Activated T-helper 17 cell treated with anti-CD3 and anti-CD28 coated beads, Interleukin-2, amount 50 U/mL, for 72 hours (primary cell): ENCODE results near the gene ABCC12. TPM values are rescaled to one million over a fixed set of nuclear protein-coding genes. Genes with fewer than 3 reads are reported as not detected.

Experiments
- ATAC-seq: fragments of 150-1000 bp; cut with Tn5 transposase; replicated peaks from 2 replicates; pipeline ENCODE4 v1.10.0; 2021; ENCODE audit warnings: mild to moderate bottlenecking, moderate library complexity
- H3K27ac Mint-ChIP-seq: one replicate; pipeline ENCODE4 v1.8.0; 2022; ENCODE audit warnings: mixed read lengths
- H3K27me3 Mint-ChIP-seq: one replicate; pipeline ENCODE4 v1.8.0; 2022; ENCODE audit warnings: mixed read lengths
- H3K36me3 Mint-ChIP-seq: one replicate; pipeline ENCODE4 v1.8.0; 2022; ENCODE audit warnings: low read depth, mild to moderate bottlenecking, mixed read lengths
- H3K4me1 Mint-ChIP-seq: one replicate; pipeline ENCODE4 v1.8.0; 2022; ENCODE audit warnings: mixed read lengths
- H3K4me3 Mint-ChIP-seq: one replicate; pipeline ENCODE4 v1.8.0; 2022; ENCODE audit warnings: mild to moderate bottlenecking, mixed read lengths
- H3K9me3 Mint-ChIP-seq: one replicate; pipeline ENCODE4 v1.8.0; 2022; ENCODE audit warnings: mixed read lengths
- total RNA-seq, 2 donors: library from RNA; stranded (reverse); gene quantifications; one replicate each; pipeline ENCODE4 v1.2.3, GENCODE V29; 2022

ABCC12 gene
- total RNA-seq, 2 donors from 2014 or later: not detected

GRCh38 chr16:48112600-48112999 is 43.2 kb downstream of the ABCC12 start:
- no peak for ATAC-seq
- Mint-ChIP-seq H3K4me1 (no peaks in the 10 kb centered on the region), H3K4me3 (no peak overlapping the region), H3K9me3 (no peaks in the 10 kb centered on the region), H3K27ac (no peak overlapping the region), H3K36me3 (no peaks in the 10 kb centered on the region), H3K27me3 (peaks cover 16% of the 10 kb centered on the region)

DNA sequence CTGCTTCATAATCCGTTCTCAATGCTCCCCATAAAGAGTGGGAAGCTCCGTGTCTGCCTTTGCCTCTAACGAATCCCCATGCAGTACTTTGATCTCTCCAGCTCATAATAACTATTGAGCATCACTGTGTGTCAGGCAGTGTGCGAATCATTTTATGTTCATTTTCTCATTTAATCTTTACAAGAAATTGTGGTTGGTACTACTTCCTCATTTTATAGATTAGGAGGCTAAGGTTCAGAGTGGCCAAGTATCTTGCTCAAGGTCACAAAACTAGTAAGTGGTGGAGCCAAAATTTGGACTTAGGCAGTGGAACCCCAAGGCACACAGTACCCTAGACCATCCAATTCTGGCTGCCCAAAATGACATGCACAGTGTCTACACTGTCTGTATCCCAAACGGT is 44.8 kb downstream of the ABCC12 start:
- ATAC-seq: no peak
- Mint-ChIP-seq H3K27me3 (peaks cover 16% of the 10 kb centered on the region), H3K4me3 (no peak overlapping the region)

DNA sequence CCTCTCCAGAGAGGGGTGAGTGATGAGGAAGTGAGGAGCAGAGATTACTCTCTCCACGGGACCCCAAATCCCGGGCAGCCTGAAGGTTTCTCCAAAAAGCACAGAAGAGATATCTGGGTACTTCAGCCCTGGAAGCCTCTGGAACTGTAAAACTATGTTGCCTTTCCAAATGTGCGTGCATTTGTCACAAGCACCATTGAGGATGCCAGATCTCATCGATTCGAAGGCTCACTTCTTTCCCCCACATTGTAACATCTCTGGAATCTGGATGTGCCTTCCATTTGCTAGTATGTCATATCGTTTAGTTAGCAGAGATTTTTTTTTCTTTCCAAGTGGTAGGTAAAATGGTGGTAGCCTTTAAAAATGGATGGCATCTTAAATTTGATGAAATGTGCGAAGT is 45.8 kb downstream of the ABCC12 start:
- ATAC-seq: no peak
- no peaks in the 10 kb centered on the region for H3K9me3 Mint-ChIP-seq
- H3K4me1 Mint-ChIP-seq: no peaks in the 10 kb centered on the region
- no peak overlapping the region for H3K4me3 Mint-ChIP-seq
- H3K27me3 Mint-ChIP-seq: peaks cover 15% of the 10 kb centered on the region
- no peaks in the 10 kb centered on the region for H3K36me3 Mint-ChIP-seq
- H3K27ac Mint-ChIP-seq: no peak overlapping the region

More for the DNA sequence above, 44.8 kb downstream of the ABCC12 start:
- H3K9me3 Mint-ChIP-seq: no peaks in the 10 kb centered on the region
- no peaks in the 10 kb centered on the region for H3K36me3 Mint-ChIP-seq
- H3K4me1 Mint-ChIP-seq: no peaks in the 10 kb centered on the region
- no peak overlapping the region for H3K27ac Mint-ChIP-seq

GRCh38 chr16:48109475-48109874 is 46.3 kb downstream of the ABCC12 start:
- Mint-ChIP-seq H3K4me1 (no peaks in the 10 kb centered on the region), H3K27ac (no peak overlapping the region), H3K4me3 (no peak overlapping the region), H3K9me3 (no peaks in the 10 kb centered on the region), H3K36me3 (no peaks in the 10 kb centered on the region), H3K27me3 (peaks cover 15% of the 10 kb centered on the region)
- no peak for ATAC-seq

DNA sequence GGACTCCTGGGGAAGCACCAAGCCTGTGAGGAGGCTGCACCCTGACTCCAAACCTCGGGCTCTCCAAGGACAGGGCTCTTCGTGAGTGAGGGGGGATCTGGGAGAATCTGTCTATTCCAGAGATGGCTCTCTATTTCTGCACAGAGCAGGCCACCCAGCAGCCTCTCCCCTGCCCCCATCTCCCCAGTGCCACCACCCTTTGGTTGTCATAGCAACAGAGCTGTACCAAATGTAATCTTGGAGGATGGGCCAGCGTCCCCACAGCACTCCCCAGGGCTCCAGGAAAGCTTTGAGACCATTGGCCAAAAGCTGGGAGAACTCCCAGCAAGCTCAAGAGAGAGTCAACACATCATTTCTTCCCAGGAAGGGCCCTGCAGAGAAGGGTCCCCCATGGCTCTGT is 49.3 kb downstream of the ABCC12 start:
- Mint-ChIP-seq H3K9me3 (no peaks in the 10 kb centered on the region), H3K36me3 (no peaks in the 10 kb centered on the region), H3K4me1 (peaks cover 10% of the 10 kb centered on the region), H3K27me3 (peaks cover 29% of the 10 kb centered on the region), H3K27ac (no peak overlapping the region), H3K4me3 (no peak overlapping the region)
- ATAC-seq: no peak

Other genes starting within 250 kb of the ABCC12 start
- gene LONP2, start 88.3 kb upstream of the ABCC12 start, total RNA-seq: 10 to 100 TPM; 49.7 to 60.6 TPM
- gene ABCC11, start 91.5 kb upstream of the ABCC12 start, total RNA-seq: under 1 TPM; 0.19 to 0.24 TPM
- gene SIAH1, start 229.4 kb upstream of the ABCC12 start, total RNA-seq: 10 to 100 TPM; 15.0 to 16.5 TPM